CD14-positive monocyte (primary cell): Measurements from ENCODE around the gene CDK12. TPM values are rescaled to one million over a fixed set of nuclear protein-coding genes. Genes with fewer than 3 reads are reported as not detected.

ENCODE experiments used
- DNase-seq, 3 donors: peaks; one replicate each; pipeline ENCODE4 v3.0.0-alpha.2; 2011 to 2022
- H2AFZ ChIP-seq: 2 replicates; pipeline ENCODE4 v1.6.0; 2012; ENCODE audit warnings: mild to moderate bottlenecking, low read depth, low read length, inconsistent platforms; ENCODE audit not compliant: insufficient read depth, poor library complexity, severe bottlenecking
- H3K27ac ChIP-seq, 2 donors: 1 replicate in 1 of 2; 2 replicates in 1 of 2; pipeline ENCODE4 v1.5.1; 2012 to 2013; ENCODE audit warnings: low read length in 2 of 2, control low read depth in 1 of 2, inconsistent platforms in 1 of 2, low read depth in 1 of 2, mild to moderate bottlenecking in 1 of 2
- H3K27me3 ChIP-seq, 2 donors: one replicate each; pipeline versions ENCODE4 v1.6.0 to v1.6.1; 2011 to 2013; ENCODE audit warnings: low read length in 2 of 2; ENCODE audit not compliant: control insufficient read depth in 2 of 2, insufficient read depth in 2 of 2
- H3K36me3 ChIP-seq, 2 donors: replicated peaks in 1 of 2; 1 replicate in 1 of 2; 2 replicates in 1 of 2; pipeline versions ENCODE4 v1.5.1 to v1.6.1; 2012 to 2013; ENCODE audit warnings: low read length in 2 of 2, control low read depth in 1 of 2, inconsistent platforms in 1 of 2, mild to moderate bottlenecking in 1 of 2; ENCODE audit not compliant: insufficient read depth in 2 of 2, control insufficient read depth in 1 of 2
- H3K4me1 ChIP-seq, 2 donors: 1 replicate in 1 of 2; 2 replicates in 1 of 2; pipeline versions ENCODE4 v1.5.1 to v1.6.1; 2012 to 2013; ENCODE audit warnings: low read length in 2 of 2, control low read depth in 1 of 2, inconsistent platforms in 1 of 2, mild to moderate bottlenecking in 1 of 2, moderate library complexity in 1 of 2; ENCODE audit not compliant: insufficient read depth in 2 of 2, control insufficient read depth in 1 of 2
- H3K4me2 ChIP-seq: replicated peaks from 2 replicates; pipeline ENCODE3; 2012; ENCODE audit warnings: low read length, moderate library complexity, mild to moderate bottlenecking; ENCODE audit not compliant: poor library complexity, severe bottlenecking; ENCODE audit errors: extremely low read depth
- H3K4me3 ChIP-seq, 3 experiments: fragments of 200-600 bp in 1 of 3; sonication (generic) in 1 of 3; replicated peaks in 1 of 3; 1 replicate in 2 of 3; 2 replicates in 1 of 3; pipeline ENCODE4 v1.5.1; 2011 to 2013; ENCODE audit warnings: low read length in 3 of 3, mild to moderate bottlenecking in 3 of 3, control low read depth in 2 of 3, low read depth in 2 of 3, inconsistent platforms in 1 of 3, moderate library complexity in 1 of 3
- H3K79me2 ChIP-seq: 2 replicates; pipeline ENCODE4 v1.6.0; 2012; ENCODE audit warnings: mild to moderate bottlenecking, control low read depth, inconsistent platforms, low read length, moderate library complexity; ENCODE audit not compliant: insufficient read depth
- H3K9ac ChIP-seq: 2 replicates; pipeline ENCODE4 v1.6.0; 2017; ENCODE audit warnings: low read length, mild to moderate bottlenecking; ENCODE audit not compliant: insufficient read depth, poor library complexity, severe bottlenecking
- H3K9me3 ChIP-seq, 2 donors: replicated peaks in 1 of 2; 1 replicate in 1 of 2; 2 replicates in 1 of 2; pipeline versions ENCODE4 v1.5.1 to v1.6.1; 2012 to 2013; ENCODE audit warnings: low read length in 2 of 2, control low read depth in 1 of 2; ENCODE audit not compliant: control insufficient read depth in 1 of 2, insufficient read depth in 1 of 2
- H4K20me1 ChIP-seq: 2 replicates; pipeline ENCODE4 v1.6.0; 2012; ENCODE audit warnings: mild to moderate bottlenecking, low read length, control low read depth, moderate library complexity; ENCODE audit not compliant: insufficient read depth
- H3K27ac Mint-ChIP-seq, 7 donors: one replicate each; pipeline ENCODE4 v1.8.0; 2020; ENCODE audit warnings: mild to moderate bottlenecking in 7 of 7, mixed read lengths in 7 of 7, moderate library complexity in 6 of 7, inconsistent platforms in 2 of 7
- H3K27me3 Mint-ChIP-seq, 3 donors: one replicate each; pipeline ENCODE4 v1.8.0; 2021 to 2022; ENCODE audit warnings: low read depth in 3 of 3, mild to moderate bottlenecking in 3 of 3, mixed read lengths in 3 of 3, moderate library complexity in 3 of 3, inconsistent platforms in 1 of 3
- H3K36me3 Mint-ChIP-seq, 2 donors: one replicate each; pipeline ENCODE4 v1.8.0; 2020; ENCODE audit warnings: mixed read lengths in 2 of 2, inconsistent platforms in 1 of 2, mild to moderate bottlenecking in 1 of 2
- H3K4me1 Mint-ChIP-seq: one replicate; pipeline ENCODE4 v1.8.0; 2020; ENCODE audit warnings: mild to moderate bottlenecking, mixed read lengths
- H3K4me3 Mint-ChIP-seq, 2 donors: one replicate each; pipeline ENCODE4 v1.8.0; 2020; ENCODE audit warnings: mild to moderate bottlenecking in 2 of 2, mixed read lengths in 2 of 2, moderate library complexity in 1 of 2
- H3K9me3 Mint-ChIP-seq, 7 donors: one replicate each; pipeline ENCODE4 v1.8.0; 2020 to 2022; ENCODE audit warnings: mixed read lengths in 7 of 7, mild to moderate bottlenecking in 6 of 7, moderate library complexity in 6 of 7, inconsistent platforms in 2 of 7
- WGBS: methylation state at CpG from one replicate; pipeline ENCODE4 v1.1.5; 2013; ENCODE audit warnings: missing lambda C conversion rate; ENCODE audit not compliant: insufficient coverage; 5-methylcytosine and 5-hydroxymethylcytosine counted together
- intact Hi-C, 2 donors: fragments of 100-400 bp; cut with micrococcal nuclease; formaldehyde crosslinking; loops; one replicate each; pipeline versions ENCODE4 v1.15.0 to v1.15.1; 2023
- polyA plus RNA-seq, 3 donors: library from polyadenylated mRNA; depleted of rRNA in 1 of 3; unstranded in 2 of 3; stranded (reverse) in 1 of 3; fragments of 300-500 nt in 2 of 3; fragments of >200 nt in 1 of 3; fragmentation: Illumina TruSeq in 2 of 3; gene quantifications; 1 replicate in 2 of 3; 2 replicates in 1 of 3; pipeline ENCODE4 v1.2.3, GENCODE V29; 2012 to 2021
- TF ChIP-seq, protein P1 (sequence below): fragments of 200-600 bp; IDR thresholded peaks from one replicate; pipeline ENCODE4 v1.8.0; 2022; ENCODE audit warnings: antibody characterized with exemption, mild to moderate bottlenecking

Gene CDK12
- polyA plus RNA-seq, 3 donors = 0.62 to 21.9 (median 1.3) TPM

DNA sequence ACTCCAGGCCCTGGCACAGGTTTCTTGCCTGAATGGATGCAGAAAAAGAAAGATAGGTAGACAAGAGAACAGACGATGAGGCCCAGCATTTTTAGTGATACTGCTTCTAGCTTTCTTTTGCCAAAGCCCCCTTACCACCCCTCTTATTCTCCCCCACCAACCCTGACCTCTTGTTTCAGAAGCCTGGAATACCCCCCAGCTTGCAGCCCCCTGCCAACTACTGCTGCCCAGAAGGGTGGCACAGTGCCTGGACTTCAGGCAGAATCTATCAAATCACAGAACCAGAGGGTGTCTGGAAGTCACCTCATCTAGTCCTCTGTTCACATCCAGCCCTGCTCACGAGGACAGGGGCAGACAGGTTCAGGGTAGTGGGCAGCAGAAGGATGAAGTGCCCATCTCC is 110.8 kb downstream of the CDK12 start:
- Mint-ChIP-seq H3K9me3 (peaks cover 0 to 9% (median 6%) of the 10 kb centered on the region in 7 donors), H3K36me3 (peaks cover 47 to 48% of the 10 kb centered on the region in 2 donors), H3K27ac (no peak overlapping the region), H3K4me1 (peaks cover 27% of the 10 kb centered on the region), H3K4me3 (no peak overlapping the region), H3K27me3 (peaks cover 21 to 29% (median 26%) of the 10 kb centered on the region in 3 donors)
- H3K36me3 ChIP-seq = peaks cover 8 to 38% of the 10 kb centered on the region in 2 donors
- H3K27me3 ChIP-seq = peaks cover 5 to 15% of the 10 kb centered on the region in 2 donors
- H4K20me1 ChIP-seq = peaks cover 11% of the 10 kb centered on the region
- intact Hi-C loops = no loop called here
- H3K79me2 ChIP-seq = no peaks in the 10 kb centered on the region
- H3K4me2 ChIP-seq = no peak overlapping the region
- H3K4me1 ChIP-seq = peaks cover 23 to 30% of the 10 kb centered on the region in 2 donors
- no peak overlapping the region for H3K27ac ChIP-seq
- H3K9me3 ChIP-seq = peaks cover 0 to 5% of the 10 kb centered on the region in 2 donors
- no peak for DNase-seq
- H3K4me3 ChIP-seq = no peak overlapping the region
- H2AFZ ChIP-seq = no peak overlapping the region
- 100% methylated on average over 1 of the region's 2 CpGs for WGBS
- TF ChIP-seq, protein P1, sequence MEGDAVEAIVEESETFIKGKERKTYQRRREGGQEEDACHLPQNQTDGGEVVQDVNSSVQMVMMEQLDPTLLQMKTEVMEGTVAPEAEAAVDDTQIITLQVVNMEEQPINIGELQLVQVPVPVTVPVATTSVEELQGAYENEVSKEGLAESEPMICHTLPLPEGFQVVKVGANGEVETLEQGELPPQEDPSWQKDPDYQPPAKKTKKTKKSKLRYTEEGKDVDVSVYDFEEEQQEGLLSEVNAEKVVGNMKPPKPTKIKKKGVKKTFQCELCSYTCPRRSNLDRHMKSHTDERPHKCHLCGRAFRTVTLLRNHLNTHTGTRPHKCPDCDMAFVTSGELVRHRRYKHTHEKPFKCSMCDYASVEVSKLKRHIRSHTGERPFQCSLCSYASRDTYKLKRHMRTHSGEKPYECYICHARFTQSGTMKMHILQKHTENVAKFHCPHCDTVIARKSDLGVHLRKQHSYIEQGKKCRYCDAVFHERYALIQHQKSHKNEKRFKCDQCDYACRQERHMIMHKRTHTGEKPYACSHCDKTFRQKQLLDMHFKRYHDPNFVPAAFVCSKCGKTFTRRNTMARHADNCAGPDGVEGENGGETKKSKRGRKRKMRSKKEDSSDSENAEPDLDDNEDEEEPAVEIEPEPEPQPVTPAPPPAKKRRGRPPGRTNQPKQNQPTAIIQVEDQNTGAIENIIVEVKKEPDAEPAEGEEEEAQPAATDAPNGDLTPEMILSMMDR = no peak
- no peak overlapping the region for H3K9ac ChIP-seq

DNA sequence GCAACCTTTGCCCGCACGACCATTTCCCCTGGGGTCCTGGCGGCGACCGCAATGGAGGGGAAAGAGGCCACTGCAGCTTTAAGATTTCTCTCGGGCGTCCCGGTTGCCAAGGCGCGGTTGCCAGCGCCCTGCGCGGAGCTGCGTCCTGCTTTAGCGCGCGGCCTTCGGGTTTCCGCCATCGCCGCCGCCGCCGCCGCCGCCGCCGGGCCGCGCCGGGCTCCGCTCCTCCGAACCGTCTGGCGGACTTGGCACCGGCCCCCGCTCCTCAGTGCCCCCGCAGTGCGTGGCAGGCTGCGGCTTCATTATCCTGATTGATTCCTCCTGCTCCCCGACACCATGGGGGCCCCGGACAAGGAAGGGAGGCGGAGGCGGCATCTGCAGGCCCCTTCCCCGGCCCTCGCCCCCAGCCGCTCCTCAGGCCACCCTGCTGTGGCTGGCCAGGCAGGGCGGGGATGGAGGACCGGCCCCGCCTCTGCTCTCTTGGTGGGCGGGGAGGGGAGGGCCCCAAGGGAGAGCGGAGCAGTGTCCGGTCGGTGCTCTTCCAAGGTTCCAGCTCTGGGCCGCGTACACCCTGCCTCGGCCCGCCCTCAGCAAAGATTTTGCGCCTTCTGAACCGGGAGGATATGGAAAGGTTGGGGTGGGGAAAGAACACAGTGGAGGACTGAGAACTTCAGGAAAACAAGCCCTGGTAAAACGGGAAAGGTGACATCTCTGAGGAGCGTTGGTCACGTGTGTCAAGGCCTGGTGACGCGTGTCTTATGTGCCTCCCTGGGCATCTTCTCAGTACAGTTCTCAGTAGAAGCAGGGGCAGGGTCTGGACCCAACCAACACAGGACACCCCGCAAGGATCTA is 112.4 kb downstream of the CDK12 start:
- H4K20me1 ChIP-seq = peaks cover 11% of the 10 kb centered on the region
- H3K36me3 ChIP-seq = peaks cover 0 to 25% of the 10 kb centered on the region in 2 donors
- H2AFZ ChIP-seq = peak overlapping the region; percentile 65
- no peaks in the 10 kb centered on the region for H3K79me2 ChIP-seq
- intact Hi-C loops = no loop called here
- peak overlapping the region; percentile 89 for H3K4me2 ChIP-seq
- peaks cover 5 to 19% of the 10 kb centered on the region in 2 donors for H3K27me3 ChIP-seq
- H3K4me3 Mint-ChIP-seq = peak overlapping the region; percentile 78 to 99
- H3K9me3 Mint-ChIP-seq = peaks cover 0 to 9% (median 6%) of the 10 kb centered on the region in 7 donors
- H3K4me1 ChIP-seq = peaks cover 18 to 24% of the 10 kb centered on the region in 2 donors
- H3K9me3 ChIP-seq = peaks cover 0 to 5% of the 10 kb centered on the region in 2 donors
- WGBS = 2% methylated on average over 60 of the region's 66 CpGs
- peak overlapping the region; percentile 51 for H3K9ac ChIP-seq
- peaks cover 21% of the 10 kb centered on the region for H3K4me1 Mint-ChIP-seq
- TF ChIP-seq, protein P1 = no peak
- peak overlapping the region in 3 of 7 donors; percentile 20 to 66 (median 64) for H3K27ac Mint-ChIP-seq
- peak overlapping the region; percentile 41 to 75 (median 52) for H3K4me3 ChIP-seq
- no peak overlapping the region for H3K27ac ChIP-seq
- no peak for DNase-seq
- peaks cover 24 to 40% (median 28%) of the 10 kb centered on the region in 3 donors for H3K27me3 Mint-ChIP-seq
- H3K36me3 Mint-ChIP-seq = peaks cover 32 to 35% of the 10 kb centered on the region in 2 donors
